GM19467 (cell line): ENCODE measurements around the gene ARHGEF7.

ENCODE experiments used
- ATAC-seq: cut with Tn5 transposase; IDR thresholded peaks from one replicate; pipeline ENCODE4 v1.9.1; 2021; ENCODE audit warnings: mild to moderate bottlenecking, moderate library complexity; ENCODE audit not compliant: unreplicated experiment

The ARHGEF7 gene

GRCh38 chr13:111291908-111292307, 176.8 kb downstream of the ARHGEF7 start:
- no peak for ATAC-seq

DNA sequence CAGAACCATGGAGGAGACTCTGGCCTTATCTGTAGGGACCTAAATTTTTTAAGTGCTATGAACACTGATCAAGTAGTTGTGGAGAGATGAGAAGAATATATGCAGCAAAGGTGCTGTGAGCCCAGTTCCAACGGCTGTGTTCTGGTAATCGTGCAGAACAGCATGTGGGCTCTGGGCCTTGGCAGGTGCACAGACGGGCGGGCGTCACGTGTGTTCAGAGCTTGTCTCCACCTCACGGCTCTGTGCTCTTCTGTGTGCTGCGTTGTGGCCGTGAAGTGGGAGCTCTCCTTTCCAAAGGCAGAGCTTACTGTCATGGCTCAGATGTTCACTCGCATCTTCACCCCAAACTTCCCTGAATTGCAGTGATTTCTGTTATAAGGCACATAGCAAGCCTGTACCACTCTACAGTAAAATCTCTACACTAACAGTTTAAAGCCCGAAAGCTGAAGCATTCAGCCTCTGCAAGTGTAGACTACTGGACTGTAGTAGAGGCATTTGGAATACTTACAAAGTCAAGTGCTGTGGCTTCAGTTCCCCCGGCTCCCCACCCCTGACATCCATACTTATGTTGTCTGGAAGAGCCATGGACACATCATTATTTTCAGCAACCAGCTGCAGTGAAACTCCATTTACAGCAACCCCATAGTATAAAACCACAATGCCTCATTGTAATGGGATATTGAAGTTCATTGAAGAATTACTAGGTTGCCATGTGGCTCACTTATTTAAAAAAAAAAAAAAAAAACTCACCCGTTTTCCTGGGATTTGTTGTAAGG, 177.8 kb downstream of the ARHGEF7 start:
- no peak for ATAC-seq

DNA sequence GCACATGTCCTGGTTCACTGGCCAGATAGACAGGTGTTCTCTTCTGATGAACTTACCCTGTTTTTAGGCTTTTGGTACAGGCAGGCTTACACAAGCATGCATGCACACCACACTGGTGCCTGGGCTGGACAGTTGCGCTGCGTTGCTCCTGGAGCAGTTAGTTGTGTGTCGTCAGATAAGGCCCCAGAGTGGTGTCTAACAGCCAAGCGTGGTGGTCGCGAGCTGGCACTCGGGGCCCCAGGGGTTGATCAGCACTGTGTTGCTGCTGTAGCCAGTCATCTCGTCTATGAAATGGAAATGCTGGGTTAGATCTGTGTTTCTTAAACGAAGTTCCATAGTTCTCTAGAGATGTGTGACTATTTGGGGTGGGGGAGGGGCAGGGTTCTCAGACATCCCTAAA, 180.8 kb downstream of the ARHGEF7 start:
- ATAC-seq = no peak

- no peak for ATAC-seq
These were observed 181.3 kb downstream of the ARHGEF7 start for GRCh38 chr13:111296417-111296816.

DNA sequence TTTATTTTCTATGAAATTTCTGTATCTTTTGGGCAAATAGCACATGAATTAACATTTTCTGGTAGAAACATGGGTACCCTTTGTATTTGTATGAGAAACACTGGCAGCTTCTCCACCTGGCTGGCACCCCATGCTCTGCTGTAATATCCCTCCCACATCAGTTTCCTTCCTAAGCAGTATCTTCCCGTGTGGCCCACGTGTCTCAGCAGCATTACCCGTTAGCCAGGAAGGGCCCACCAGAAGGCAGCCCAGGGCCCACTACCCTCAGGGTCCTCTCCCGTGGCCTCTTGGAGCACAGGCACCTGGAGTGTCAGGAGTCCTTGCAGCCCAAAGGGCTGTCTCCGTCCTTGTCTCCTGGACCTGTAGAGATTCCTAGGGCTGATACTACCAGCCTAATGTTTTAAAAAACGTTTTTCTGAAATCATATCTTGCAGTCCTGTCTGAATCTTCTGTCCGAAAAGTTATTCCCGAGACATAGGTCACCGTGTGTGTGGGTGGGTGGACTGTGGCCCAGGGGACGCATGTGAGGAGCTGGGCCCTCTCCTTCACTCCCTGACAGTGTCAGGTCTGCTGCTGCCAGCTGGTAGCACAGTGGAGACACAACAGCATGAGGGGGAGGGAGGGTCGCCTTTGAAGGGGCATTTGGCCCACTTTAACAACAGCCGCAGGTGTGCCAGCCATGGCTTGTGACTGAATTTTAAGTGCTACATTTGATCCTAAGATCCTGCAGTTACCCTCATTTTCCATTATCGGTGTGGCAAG, 183.3 kb downstream of the ARHGEF7 start:
- no peak for ATAC-seq

DNA sequence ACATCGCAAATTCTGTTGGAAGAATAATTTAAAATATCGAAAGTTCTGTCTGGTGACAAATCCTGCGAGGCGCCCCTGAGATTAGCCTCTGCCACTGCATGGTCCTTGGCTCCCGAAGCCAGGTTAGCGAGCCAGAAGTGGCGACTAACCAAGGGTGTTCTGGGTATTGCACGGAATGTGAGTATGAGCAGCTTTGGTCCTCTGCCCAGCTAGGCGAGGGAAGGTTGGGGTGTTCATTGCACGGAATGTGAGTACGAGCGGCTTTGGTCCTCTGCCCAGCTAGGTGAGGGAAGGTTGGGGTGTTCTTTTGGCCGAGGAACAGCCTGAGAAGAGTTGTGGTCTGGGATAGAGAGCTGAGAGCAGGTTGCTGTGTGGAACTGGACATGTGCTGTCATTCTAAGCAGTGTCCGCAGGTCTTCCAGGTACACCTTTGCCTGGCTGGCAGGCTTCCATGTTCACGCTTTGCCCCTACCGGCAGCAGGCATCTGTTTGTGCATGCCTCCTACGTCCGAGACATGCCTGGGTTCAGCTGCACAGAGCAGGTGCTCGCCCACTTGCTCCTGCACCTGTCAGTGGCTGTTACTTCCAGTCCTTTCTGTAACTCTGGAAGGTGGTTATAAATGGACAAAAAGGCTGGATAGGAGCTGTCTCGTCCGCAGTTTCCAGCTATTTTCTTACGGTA, 187.1 kb downstream of the ARHGEF7 start:
- no peak for ATAC-seq

GRCh38 chr13:111303559-111303958, 188.4 kb downstream of the ARHGEF7 start:
- peak; percentile 6 for ATAC-seq

GRCh38 chr13:111304041-111304544, 189.0 kb downstream of the ARHGEF7 start:
- ATAC-seq = peak; percentile 92

DNA sequence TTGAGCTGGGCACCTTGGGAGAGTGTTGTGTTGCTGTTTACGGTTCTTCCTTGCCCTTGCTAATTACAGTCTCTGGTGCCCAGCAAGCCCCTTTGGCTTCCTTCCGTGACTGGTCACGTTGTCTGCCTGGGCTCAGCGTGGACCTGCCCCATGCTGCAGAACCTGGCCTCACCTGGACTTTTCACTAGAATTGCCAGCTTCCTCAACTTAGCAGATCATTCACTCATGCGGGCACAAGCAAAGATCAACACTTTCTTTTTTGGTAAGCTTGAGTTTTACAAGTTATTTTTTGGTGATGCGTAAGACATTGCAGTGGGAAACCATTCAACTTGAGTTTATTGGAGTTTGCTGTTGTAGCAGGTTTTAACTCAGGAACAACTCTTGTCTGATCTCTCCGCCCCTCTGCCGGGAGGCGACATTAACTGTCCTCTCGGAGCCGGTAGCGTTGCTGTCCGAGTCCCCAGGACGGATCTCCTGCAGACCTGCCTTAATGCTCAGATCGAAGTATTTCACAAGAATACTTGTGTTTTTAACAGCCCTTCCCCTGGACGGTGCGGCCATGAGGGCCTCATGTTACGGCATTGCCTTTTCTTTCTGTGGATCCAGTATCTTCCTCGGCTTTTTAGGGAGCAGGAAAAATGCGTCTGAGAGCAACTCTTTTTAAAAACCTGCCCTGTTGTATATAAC, 189.6 kb downstream of the ARHGEF7 start:
- ATAC-seq = no peak

GRCh38 chr13:111312944-111313590, 198.0 kb downstream of the ARHGEF7 start:
- ATAC-seq = no peak

- ATAC-seq = no peak
These were observed 198.9 kb downstream of the ARHGEF7 start for GRCh38 chr13:111313911-111314425.

GRCh38 chr13:111314852-111315251, 199.7 kb downstream of the ARHGEF7 start:
- ATAC-seq = no peak

DNA sequence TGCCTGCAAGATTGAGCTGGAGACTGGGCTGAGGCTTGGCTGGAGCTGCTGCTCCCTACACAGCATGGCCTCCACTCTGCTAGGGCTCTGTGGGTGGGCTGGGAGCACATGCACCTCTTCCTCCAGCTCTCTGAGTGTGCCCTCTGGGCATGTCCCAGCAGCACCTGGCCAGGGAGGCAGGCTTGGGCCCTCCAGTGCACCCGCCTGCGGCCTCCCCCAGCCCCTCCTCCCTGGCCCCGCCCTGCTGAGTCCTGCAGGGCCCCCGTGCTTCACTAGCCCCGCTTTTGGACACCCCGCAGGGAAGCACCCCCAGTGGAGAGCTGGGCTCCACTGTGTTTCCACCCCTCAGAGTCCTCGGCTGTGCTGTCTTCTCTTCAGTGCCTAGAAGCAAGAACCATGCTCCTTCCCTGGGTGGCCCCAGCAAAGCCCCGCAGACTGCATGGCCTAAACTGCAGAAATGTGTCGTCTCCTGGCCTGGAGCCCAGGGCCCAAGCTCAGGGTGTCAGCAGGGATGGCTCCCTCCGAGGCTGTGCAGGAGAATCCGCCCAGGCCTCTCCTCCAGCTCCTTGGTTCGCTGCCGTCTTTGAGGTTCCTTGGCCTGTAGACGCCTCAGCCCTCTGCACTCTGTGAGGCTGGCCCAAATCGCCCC, 200.4 kb downstream of the ARHGEF7 start:
- no peak for ATAC-seq

- ATAC-seq = no peak
These were observed 201.1 kb downstream of the ARHGEF7 start for GRCh38 chr13:111316161-111316730.

GRCh38 chr13:111317042-111317550, 202.0 kb downstream of the ARHGEF7 start:
- ATAC-seq = no peak

DNA sequence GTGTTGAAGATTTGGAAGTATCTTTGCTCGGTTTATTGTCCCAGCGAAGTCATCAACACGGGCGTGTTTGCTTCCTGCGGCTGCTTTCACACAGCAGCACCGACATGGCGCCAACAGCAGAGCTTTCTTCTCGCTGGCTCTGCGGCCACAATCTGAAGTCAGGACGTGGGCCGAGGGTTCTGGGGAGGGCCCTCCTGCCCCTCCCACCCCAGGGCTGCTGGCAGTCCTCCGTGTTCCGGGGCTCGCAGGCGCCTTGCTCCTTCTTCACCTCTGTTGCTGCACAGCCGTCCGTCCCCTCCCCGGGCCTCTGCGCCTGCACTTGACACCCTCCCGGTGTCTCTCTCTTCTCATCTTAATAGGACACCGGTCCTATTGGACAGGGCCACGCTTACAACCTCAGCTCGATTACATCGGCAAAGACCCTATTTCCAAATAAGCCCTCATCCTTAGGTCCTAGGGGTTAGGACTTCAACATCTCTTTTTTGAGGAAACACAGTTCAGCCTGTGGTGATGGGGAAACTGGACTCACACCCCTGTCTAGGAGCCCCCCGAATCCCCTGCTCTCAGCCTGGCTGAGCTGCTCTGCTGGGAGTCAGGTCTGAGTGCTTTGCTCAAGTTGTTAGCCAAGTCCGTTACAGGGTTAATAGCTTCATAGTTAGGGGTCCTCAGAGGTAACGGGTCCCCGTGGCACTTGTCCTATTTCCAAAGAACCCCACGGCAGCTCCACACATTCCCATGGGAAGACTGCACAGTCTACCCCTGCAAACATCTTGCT, 202.6 kb downstream of the ARHGEF7 start:
- no peak for ATAC-seq

DNA sequence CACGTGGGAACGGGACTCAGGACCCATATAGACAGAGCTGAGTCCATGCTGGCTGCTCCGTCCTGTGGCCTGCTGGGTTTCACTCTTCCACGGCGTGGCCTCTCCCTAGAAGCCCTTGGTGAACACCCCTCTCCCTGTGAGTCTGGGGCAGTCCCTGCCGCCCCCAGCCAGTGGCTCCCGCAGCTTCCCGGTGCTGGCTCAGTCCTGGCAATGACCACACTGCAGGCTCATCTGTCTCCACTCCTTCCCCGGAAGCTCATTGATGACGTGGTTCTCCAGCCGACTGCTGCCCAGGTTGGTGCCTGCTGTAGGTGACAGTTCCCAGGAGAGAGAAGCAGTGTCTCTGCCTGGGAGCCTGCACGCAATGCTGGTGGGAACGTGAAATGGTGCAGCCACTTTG, 203.3 kb downstream of the ARHGEF7 start:
- no peak for ATAC-seq

- ATAC-seq = no peak
These were observed 204.4 kb downstream of the ARHGEF7 start for GRCh38 chr13:111319521-111319920.
